ENCODE results near the gene SUSD2. TPM values are rescaled to one million over a fixed set of nuclear protein-coding genes. Genes with fewer than 3 reads are reported as not detected.
"Not testable (repeated sequence)": the region's sequence is repeated elsewhere in the genome, so short reads cannot be mapped to it uniquely, and the experiment has no call there.

The SUSD2 gene, protein sequence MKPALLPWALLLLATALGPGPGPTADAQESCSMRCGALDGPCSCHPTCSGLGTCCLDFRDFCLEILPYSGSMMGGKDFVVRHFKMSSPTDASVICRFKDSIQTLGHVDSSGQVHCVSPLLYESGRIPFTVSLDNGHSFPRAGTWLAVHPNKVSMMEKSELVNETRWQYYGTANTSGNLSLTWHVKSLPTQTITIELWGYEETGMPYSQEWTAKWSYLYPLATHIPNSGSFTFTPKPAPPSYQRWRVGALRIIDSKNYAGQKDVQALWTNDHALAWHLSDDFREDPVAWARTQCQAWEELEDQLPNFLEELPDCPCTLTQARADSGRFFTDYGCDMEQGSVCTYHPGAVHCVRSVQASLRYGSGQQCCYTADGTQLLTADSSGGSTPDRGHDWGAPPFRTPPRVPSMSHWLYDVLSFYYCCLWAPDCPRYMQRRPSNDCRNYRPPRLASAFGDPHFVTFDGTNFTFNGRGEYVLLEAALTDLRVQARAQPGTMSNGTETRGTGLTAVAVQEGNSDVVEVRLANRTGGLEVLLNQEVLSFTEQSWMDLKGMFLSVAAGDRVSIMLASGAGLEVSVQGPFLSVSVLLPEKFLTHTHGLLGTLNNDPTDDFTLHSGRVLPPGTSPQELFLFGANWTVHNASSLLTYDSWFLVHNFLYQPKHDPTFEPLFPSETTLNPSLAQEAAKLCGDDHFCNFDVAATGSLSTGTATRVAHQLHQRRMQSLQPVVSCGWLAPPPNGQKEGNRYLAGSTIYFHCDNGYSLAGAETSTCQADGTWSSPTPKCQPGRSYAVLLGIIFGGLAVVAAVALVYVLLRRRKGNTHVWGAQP
- 1 to 10 TPM in 2 of 3 donors, under 1 TPM in 1; 0.77 to 9.3 (median 6.3) TPM for polyA plus RNA-seq

DNA sequence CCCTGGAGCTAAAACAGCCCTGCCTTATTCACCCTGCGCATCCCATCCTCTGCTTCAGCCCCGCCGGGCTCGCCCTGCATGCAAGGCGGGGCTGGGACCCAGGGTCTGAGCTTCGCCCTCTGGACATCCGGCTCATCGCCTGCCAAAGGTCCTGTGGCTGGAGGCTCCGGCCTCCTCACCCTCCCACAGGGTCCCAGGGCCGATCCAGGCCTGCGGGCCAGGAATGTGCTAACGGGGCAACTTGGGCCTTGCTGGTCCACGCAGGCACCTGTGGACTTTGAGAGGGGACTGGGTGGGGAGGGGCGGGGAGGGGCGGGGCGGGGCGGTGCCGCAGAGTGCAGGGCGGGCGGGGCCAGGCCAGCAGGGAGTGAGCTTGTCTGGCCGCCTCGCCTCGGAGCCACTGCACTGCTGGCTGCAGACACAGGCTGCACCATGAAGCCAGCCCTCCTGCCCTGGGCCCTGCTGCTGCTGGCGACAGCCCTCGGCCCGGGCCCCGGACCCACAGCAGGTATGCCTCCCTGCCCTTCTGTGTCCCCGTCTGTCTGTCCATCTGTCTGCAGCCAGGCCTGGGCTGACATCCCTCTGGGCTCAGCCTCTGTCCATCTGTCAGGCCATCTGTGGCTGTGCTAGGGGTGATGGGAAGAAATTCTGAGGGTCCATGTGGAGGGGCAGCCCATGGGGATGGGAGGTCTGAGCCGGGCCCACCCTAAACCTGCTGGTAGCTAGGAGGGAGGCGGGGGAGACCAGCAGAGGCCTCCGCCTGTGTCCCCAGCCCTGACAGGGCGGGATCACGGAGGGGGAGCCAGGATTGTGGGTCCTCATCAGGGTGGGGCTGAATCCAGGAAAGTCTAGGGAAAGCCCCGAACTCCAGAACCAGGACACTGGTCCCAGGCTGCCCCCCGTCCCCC, at the start of gene SUSD2:
SUSD2 (plus strand) TSS at position 400 of the 908 bp plus-strand sequence; CDS start at position 433, 33 bp downstream.
- no peak within 1 kb of the TSS for H3K27ac ChIP-seq (ENCODE audit: low read depth, low read length)
- WGBS, 3 donors: 51 to 72% (median 61%) methylated on average over 25 to 35 of the region's 35 CpGs

- no peak overlapping the region for H3K27ac ChIP-seq (ENCODE audit: low read depth, low read length)
- WGBS, 3 donors: 80 to 91% (median 91%) methylated on average over 11 of the region's 11 CpGs
Measured at GRCh38 chr22:24133187-24133965, 47.9 kb upstream of the SUSD2 start.

GRCh38 chr22:24134090-24134846, 47.0 kb upstream of the SUSD2 start:
- H3K27ac ChIP-seq (ENCODE audit: low read depth, low read length): no peak overlapping the region
- 68 to 86% (median 72%) methylated on average over 22 of the region's 22 CpGs for WGBS, 3 donors

DNA sequence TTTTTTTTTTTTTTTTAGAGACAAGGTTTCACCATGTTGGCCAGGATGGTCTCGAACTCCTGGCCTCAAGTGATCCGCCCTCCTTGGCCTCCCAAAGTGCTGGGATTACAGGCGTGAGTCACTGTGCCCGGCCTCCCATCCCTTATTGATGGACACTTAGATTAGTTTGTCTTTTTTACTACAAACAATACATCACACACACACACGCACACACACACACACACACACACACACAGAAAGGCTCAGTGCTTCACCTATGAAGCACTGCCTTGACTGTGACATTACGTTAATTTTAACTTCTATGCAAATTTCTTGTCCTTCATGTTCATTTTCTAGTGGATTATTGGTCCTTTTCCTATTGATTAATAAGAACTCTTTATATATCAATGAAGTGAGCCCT, 44.8 kb upstream of the SUSD2 start:
- 93 to 97% (median 96%) methylated on average over 6 of the region's 6 CpGs for WGBS, 3 donors
- not testable (repeated sequence) for H3K27ac ChIP-seq (ENCODE audit: low read depth, low read length)

- no peak overlapping the region for H3K27ac ChIP-seq (ENCODE audit: low read depth, low read length)
- WGBS, 3 donors: 50 to 66% (median 53%) methylated on average over 2 of the region's 2 CpGs
Measured at GRCh38 chr22:24137595-24137994, 43.7 kb upstream of the SUSD2 start.

- WGBS, 3 donors: 69 to 98% (median 90%) methylated on average over 7 of the region's 7 CpGs
- no peak overlapping the region for H3K27ac ChIP-seq (ENCODE audit: low read depth, low read length)
Measured at GRCh38 chr22:24138649-24139420, 42.5 kb upstream of the SUSD2 start.

- 49 to 80% (median 66%) methylated on average over 3 of the region's 3 CpGs for WGBS, 3 donors
- no peak overlapping the region for H3K27ac ChIP-seq (ENCODE audit: low read depth, low read length)
Measured at GRCh38 chr22:24140357-24140756, 40.9 kb upstream of the SUSD2 start.

- no peak overlapping the region for H3K27ac ChIP-seq (ENCODE audit: low read depth, low read length)
- 79 to 96% (median 82%) methylated on average over 2 of the region's 2 CpGs for WGBS, 3 donors
Measured at GRCh38 chr22:24141586-24141985, 39.7 kb upstream of the SUSD2 start.

- H3K27ac ChIP-seq (ENCODE audit: low read depth, low read length): no peak overlapping the region
- 90 to 96% (median 90%) methylated on average over 2 of the region's 2 CpGs for WGBS, 3 donors
Measured at GRCh38 chr22:24142241-24142640, 39.0 kb upstream of the SUSD2 start.

- H3K27ac ChIP-seq (ENCODE audit: low read depth, low read length): no peak overlapping the region
- 76 to 99% (median 94%) methylated on average over 3 of the region's 3 CpGs for WGBS, 3 donors
Measured at GRCh38 chr22:24142831-24143230, 38.5 kb upstream of the SUSD2 start.

- no peak overlapping the region for H3K27ac ChIP-seq (ENCODE audit: low read depth, low read length)
- WGBS, 3 donors: 45 to 72% (median 67%) methylated on average over 1 of the region's 1 CpG
Measured at GRCh38 chr22:24144056-24144777, 37.1 kb upstream of the SUSD2 start.

GRCh38 chr22:24144778-24145085, 36.6 kb upstream of the SUSD2 start:
- WGBS, 3 donors: 47 to 80% (median 72%) methylated on average over 2 of the region's 2 CpGs
- H3K27ac ChIP-seq (ENCODE audit: low read depth, low read length): no peak overlapping the region

- no peak overlapping the region for H3K27ac ChIP-seq (ENCODE audit: low read depth, low read length)
- 84 to 86% (median 85%) methylated on average over 9 of the region's 9 CpGs for WGBS, 3 donors
Measured at GRCh38 chr22:24145446-24146193, 35.7 kb upstream of the SUSD2 start.

DNA sequence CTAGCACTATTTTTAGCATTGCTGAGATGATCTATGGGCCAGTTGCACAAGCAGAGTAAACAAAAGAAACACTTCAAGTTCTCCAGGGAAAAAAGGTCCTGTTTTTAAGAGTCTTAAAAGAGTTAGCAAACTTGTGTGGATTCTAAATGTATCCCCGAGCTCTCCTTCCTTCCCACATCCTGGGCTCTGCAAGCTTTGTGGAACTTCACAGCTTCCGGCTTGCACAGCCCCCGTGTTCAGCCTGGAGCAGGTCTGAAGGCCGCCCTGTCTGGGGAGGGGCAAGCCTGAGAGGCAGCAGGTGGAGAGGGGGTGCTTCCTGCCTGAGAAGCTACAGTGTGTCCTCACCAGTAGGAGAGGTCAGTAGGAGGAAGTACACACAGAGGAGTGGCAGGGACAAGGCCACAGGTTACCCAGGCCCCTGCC, 35.1 kb upstream of the SUSD2 start:
- 1 to 9% (median 6%) methylated on average over 4 of the region's 4 CpGs for WGBS, 3 donors
- H3K27ac ChIP-seq (ENCODE audit: low read depth, low read length): no peak overlapping the region

- H3K27ac ChIP-seq (ENCODE audit: low read depth, low read length): no peak overlapping the region
- WGBS, 3 donors: 26 to 47% (median 40%) methylated on average over 3 to 4 of the region's 4 CpGs
Measured at GRCh38 chr22:24146791-24147353, 34.4 kb upstream of the SUSD2 start.

All from adipose tissue (tissue), 3 donors.